Naive thymus-derived CD4-positive, alpha-beta T cell (primary cell): Measurements from ENCODE around the gene POLR3A. TPM values are rescaled to one million over a fixed set of nuclear protein-coding genes. Genes with fewer than 3 reads are reported as not detected.
"Not testable (repeated sequence)": the region's sequence is repeated elsewhere in the genome, so short reads cannot be mapped to it uniquely, and the experiment has no call there.

ENCODE experiments used
- ATAC-seq: fragments of 150-1000 bp; cut with Tn5 transposase; 2 replicates; pipeline ENCODE4 v1.10.0; 2021; ENCODE audit warnings: mild to moderate bottlenecking, moderate library complexity
- CTCF ChIA-PET: fragments of 350-600 bp; sonication (Branson Sonifier 250); formaldehyde crosslinking; loops from one replicate; lab custom pipeline; 2021; ENCODE audit warnings: antibody characterized with exemption; lab: Charles Lee
- POLR2A ChIA-PET: fragments of 350-600 bp; sonication (Branson Sonifier 250); formaldehyde crosslinking; loops from one replicate; lab custom pipeline; 2021; ENCODE audit warnings: antibody characterized with exemption, inconsistent platforms; lab: Charles Lee
- DNase-seq, 9 donors: peaks; one replicate each; pipeline versions ENCODE4 v3.0.0 to v3.0.0-alpha.2; 2020 to 2022; ENCODE audit warnings: mixed read lengths in 1 of 9
- H3K27ac ChIP-seq: one replicate; pipeline ENCODE4 v1.7.0; 2013; ENCODE audit warnings: mild to moderate bottlenecking, low read depth, low read length, moderate library complexity
- H3K27me3 ChIP-seq, 2 donors: one replicate each; pipeline ENCODE4 v1.7.0; 2013; ENCODE audit warnings: low read length in 2 of 2, mild to moderate bottlenecking in 2 of 2, moderate library complexity in 2 of 2; ENCODE audit not compliant: control insufficient read depth in 2 of 2, insufficient read depth in 2 of 2
- H3K36me3 ChIP-seq, 3 experiments: 1 replicate in 2 of 3; 2 replicates in 1 of 3; pipeline ENCODE4 v1.7.0; 2013; ENCODE audit warnings: low read length in 3 of 3, mild to moderate bottlenecking in 3 of 3, moderate library complexity in 1 of 3; ENCODE audit not compliant: insufficient read depth in 3 of 3, control insufficient read depth in 2 of 3
- H3K4me1 ChIP-seq, 2 donors: one replicate each; pipeline ENCODE4 v1.7.0; 2013; ENCODE audit warnings: low read length in 2 of 2, mild to moderate bottlenecking in 2 of 2, moderate library complexity in 1 of 2; ENCODE audit not compliant: control insufficient read depth in 2 of 2, insufficient read depth in 2 of 2
- H3K4me3 ChIP-seq: 2 replicates; pipeline ENCODE4 v1.7.0; 2013; ENCODE audit warnings: mild to moderate bottlenecking, low read length
- H3K9me3 ChIP-seq, 3 experiments: 1 replicate in 2 of 3; 2 replicates in 1 of 3; pipeline ENCODE4 v1.7.0; 2013; ENCODE audit warnings: low read length in 3 of 3; ENCODE audit not compliant: control insufficient read depth in 2 of 3
- H3K27ac Mint-ChIP-seq, 9 donors: one replicate each; pipeline ENCODE4 v1.8.0; 2020 to 2022; ENCODE audit warnings: mixed read lengths in 9 of 9, mild to moderate bottlenecking in 8 of 9, moderate library complexity in 5 of 9, inconsistent platforms in 2 of 9
- H3K27me3 Mint-ChIP-seq, 5 donors: one replicate each; pipeline ENCODE4 v1.8.0; 2021 to 2022; ENCODE audit warnings: mixed read lengths in 5 of 5, mild to moderate bottlenecking in 1 of 5
- H3K36me3 Mint-ChIP-seq, 5 donors: one replicate each; pipeline ENCODE4 v1.8.0; 2020 to 2022; ENCODE audit warnings: mixed read lengths in 5 of 5, mild to moderate bottlenecking in 3 of 5, inconsistent platforms in 1 of 5
- H3K4me1 Mint-ChIP-seq, 7 donors: one replicate each; pipeline ENCODE4 v1.8.0; 2020 to 2022; ENCODE audit warnings: mixed read lengths in 7 of 7, mild to moderate bottlenecking in 3 of 7, inconsistent platforms in 1 of 7
- H3K4me3 Mint-ChIP-seq, 10 donors: one replicate each; pipeline ENCODE4 v1.8.0; 2020 to 2022; ENCODE audit warnings: mild to moderate bottlenecking in 10 of 10, mixed read lengths in 10 of 10, moderate library complexity in 6 of 10, inconsistent platforms in 2 of 10
- H3K9me3 Mint-ChIP-seq, 11 donors: one replicate each; pipeline ENCODE4 v1.8.0; 2020 to 2022; ENCODE audit warnings: mixed read lengths in 11 of 11, mild to moderate bottlenecking in 4 of 11, inconsistent platforms in 1 of 11, moderate library complexity in 1 of 11
- intact Hi-C, 2 donors: fragments of 100-400 bp; cut with micrococcal nuclease; formaldehyde crosslinking; loops; one replicate each; pipeline ENCODE4 v1.15.1; 2023
- polyA plus RNA-seq, 2 donors: library from polyadenylated mRNA; unstranded; fragments of 300-500 nt; fragmentation: Illumina TruSeq; gene quantifications; one replicate each; pipeline ENCODE4 v1.2.3, GENCODE V29; 2021
- total RNA-seq, 6 experiments: library from RNA in 5 of 6; stranded (reverse) in 5 of 6; gene quantifications; 1 replicate in 5 of 6; 2 replicates in 1 of 6; pipeline ENCODE4 v1.2.3 and lab custom pipeline; 2021 to 2026

Gene POLR3A
- total and polyA plus RNA-seq, 7 experiments from 2014 or later: 5.5 to 20.9 (median 13.4) TPM

DNA sequence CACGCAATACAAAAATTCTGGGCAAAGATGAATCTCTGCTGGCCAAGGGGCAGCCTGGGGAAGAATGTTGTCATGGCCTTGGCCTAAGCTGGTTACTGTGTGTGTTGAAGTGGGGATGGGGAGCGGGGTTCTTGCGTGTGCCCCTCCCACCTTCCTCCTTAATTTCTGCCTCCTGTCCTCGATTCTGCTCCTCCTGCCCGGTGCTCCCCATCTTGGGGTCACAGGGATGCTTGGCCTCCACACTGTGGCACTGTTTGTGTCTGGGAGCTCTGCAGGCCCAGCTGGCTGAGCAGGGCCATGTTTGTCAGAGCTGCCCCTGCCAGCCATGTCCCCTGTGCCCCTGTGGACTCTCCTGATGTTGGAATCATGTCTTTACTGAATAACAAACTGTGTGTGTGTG lies 41.4 kb upstream of the POLR3A start:
- Histone ChIP-seq H3K9me3 (no peaks in the 10 kb centered on the region), H3K27me3 (no peaks in the 10 kb centered on the region), H3K36me3 (no peaks in the 10 kb centered on the region), H3K4me1 (no peaks in the 10 kb centered on the region), H3K27ac (no peak overlapping the region), H3K4me3 (no peak overlapping the region)
- Mint-ChIP-seq H3K9me3 (peaks cover 0 to 15% (median 5%) of the 10 kb centered on the region in 11 donors), H3K27me3 (peaks cover 0 to under 1% (median 0%) of the 10 kb centered on the region in 5 donors), H3K36me3 (peaks cover 0 to 8% (median 4%) of the 10 kb centered on the region in 5 donors), H3K4me3 (no peak overlapping the region), H3K4me1 (peaks cover 0 to 4% (median 0%) of the 10 kb centered on the region in 7 donors), H3K27ac (no peak overlapping the region)
- no peak for DNase-seq
- ChIA-PET CTCF (no interaction called here), POLR2A (no interaction called here)
- no peak for ATAC-seq
- intact Hi-C loops: no loop called here

DNA sequence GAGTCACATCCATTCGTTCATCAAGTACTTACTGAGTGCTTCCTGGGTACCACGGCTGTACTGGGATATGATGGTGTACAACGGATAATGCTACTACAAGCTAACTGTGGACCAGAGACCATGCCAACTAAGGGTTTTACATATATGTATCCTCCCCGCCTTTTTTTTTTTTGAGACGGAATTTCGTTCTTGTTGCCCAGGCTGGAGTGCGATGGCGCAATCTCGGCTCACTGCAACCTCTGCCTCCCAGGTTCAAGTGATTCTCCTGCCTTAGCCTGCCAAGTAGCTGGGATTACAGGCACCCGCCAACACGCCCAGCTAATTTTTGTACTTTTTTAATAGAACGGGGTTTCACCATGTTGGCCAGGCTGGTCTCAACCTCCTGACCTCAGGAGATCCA lies 40.7 kb upstream of the POLR3A start:
- CTCF ChIA-PET, H3K4me1 ChIP-seq, H3K27me3 Mint-ChIP-seq, H3K4me1 Mint-ChIP-seq, H3K27ac Mint-ChIP-seq, H3K27me3 ChIP-seq, H3K36me3 ChIP-seq, ATAC-seq, POLR2A ChIA-PET, H3K27ac ChIP-seq, H3K4me3 ChIP-seq, H3K4me3 Mint-ChIP-seq, H3K9me3 Mint-ChIP-seq, H3K9me3 ChIP-seq, intact Hi-C loops, H3K36me3 Mint-ChIP-seq, DNase-seq: not testable (repeated sequence)

DNA sequence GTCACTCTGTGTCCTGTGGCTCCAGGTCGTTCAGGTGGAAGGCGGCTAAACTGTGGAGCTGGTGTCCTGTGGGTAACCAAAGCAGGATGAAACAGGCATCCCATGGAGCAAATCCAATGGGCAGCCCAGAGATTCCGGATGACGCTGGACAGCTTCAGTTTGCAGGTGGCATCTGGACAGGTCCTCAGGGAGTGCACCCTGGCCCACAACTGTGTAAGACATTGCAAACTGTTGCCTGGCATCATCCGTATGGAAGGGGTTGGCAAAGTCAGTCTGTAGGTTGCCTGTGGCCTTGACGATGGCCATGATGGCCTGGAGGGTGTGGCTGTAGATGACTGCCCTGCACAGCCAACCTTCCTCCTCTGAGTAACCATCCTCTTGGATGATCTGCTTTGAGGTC lies 39.8 kb upstream of the POLR3A start:
- DNase-seq: no peak
- ChIA-PET CTCF (interaction anchor here (0.6 kb wide), 1 partner anchor 222 kb away, joined by 5 read pairs; no protein-coding TSS in a partner anchor), POLR2A (no interaction called here)

DNA sequence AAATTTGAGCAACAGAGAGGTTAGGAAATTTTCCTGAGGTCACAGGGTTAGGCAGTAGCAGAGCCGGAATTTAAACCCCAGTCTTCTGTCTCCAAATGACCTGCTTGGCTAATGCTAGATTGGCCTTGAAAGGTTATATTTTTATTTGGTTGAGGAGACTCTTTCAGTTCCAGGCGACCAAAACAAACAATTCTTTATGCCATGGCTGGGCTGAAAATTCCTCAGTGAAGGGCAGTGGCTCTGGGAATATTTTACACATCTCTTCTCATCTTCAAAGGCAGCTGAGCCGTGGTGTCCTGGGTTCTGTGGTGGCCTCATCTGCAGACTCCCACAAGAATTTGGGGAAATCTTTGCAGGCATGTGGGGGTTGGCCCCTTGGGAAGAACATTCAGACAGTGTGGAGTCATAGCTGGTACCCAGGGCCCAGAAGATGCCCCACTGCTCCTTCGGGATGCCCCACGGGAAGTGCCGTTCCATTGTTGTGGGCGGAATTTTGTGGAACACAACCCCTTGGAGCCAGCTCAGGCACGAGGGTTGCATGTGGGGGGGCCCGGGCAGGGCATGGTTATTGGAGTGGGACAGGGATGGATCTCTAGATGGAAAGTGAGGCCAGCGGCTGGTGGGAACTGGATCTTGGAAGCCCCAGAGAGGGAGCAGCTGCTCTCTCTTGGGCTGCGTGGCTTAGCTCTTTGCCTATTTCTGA lies 37.6 kb upstream of the POLR3A start:
- DNase-seq: no peak
- Histone ChIP-seq H3K27ac (no peak overlapping the region), H3K27me3 (no peaks in the 10 kb centered on the region), H3K4me3 (no peak overlapping the region), H3K9me3 (no peaks in the 10 kb centered on the region), H3K4me1 (no peaks in the 10 kb centered on the region), H3K36me3 (no peaks in the 10 kb centered on the region)
- CTCF ChIA-PET: no interaction called here
- H3K27ac Mint-ChIP-seq: no peak overlapping the region
- H3K27me3 Mint-ChIP-seq: peaks cover 0 to 9% (median 0%) of the 10 kb centered on the region in 5 donors
- no peak for ATAC-seq
- peaks cover 0 to 13% (median 3%) of the 10 kb centered on the region in 7 donors for H3K4me1 Mint-ChIP-seq
- H3K9me3 Mint-ChIP-seq: no peaks in the 10 kb centered on the region
- H3K36me3 Mint-ChIP-seq: no peaks in the 10 kb centered on the region
- POLR2A ChIA-PET: no interaction called here
- no peak overlapping the region for H3K4me3 Mint-ChIP-seq
- intact Hi-C loops: no loop called here

More for the DNA sequence above, 39.8 kb upstream of the POLR3A start:
- Mint-ChIP-seq H3K27me3 (peaks cover 0 to 5% (median 0%) of the 10 kb centered on the region in 5 donors), H3K4me1 (peaks cover 0 to 4% (median 0%) of the 10 kb centered on the region in 7 donors), H3K9me3 (peaks cover 0 to 6% (median 2%) of the 10 kb centered on the region in 11 donors), H3K4me3 (no peak overlapping the region), H3K27ac (no peak overlapping the region), H3K36me3 (peaks cover 0 to 5% (median under 1%) of the 10 kb centered on the region in 5 donors)
- ATAC-seq: no peak
- Histone ChIP-seq H3K9me3 (no peaks in the 10 kb centered on the region), H3K36me3 (no peaks in the 10 kb centered on the region), H3K27me3 (no peaks in the 10 kb centered on the region), H3K4me3 (no peak overlapping the region), H3K4me1 (no peaks in the 10 kb centered on the region), H3K27ac (no peak overlapping the region)
- intact Hi-C loops: no loop called here

DNA sequence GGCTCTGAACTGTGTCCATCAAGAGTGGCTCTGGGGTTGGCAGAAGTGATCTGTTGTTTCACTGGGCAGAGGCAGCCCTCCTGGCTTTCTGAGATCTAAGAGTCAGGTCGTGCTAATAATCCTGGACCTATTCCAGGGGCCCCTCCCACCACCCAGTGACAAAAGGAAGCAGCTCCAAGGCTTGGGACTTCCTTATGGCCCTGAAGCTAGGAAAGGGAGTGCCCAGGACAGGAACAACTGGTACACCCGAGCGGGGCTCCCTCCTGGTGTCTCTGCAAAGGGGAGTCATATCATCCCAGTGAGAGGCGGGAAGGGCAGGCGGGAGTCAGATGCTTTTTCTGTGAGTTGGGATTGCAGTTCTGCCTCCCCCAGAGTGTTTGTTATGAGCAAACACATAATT lies 36.7 kb upstream of the POLR3A start:
- no peak for DNase-seq
- no peak for ATAC-seq
- Mint-ChIP-seq H3K9me3 (no peaks in the 10 kb centered on the region), H3K27me3 (peaks cover 0 to 9% (median 0%) of the 10 kb centered on the region in 5 donors), H3K4me3 (no peak overlapping the region), H3K36me3 (no peaks in the 10 kb centered on the region), H3K27ac (peak overlapping the region in 1 of 9 donors; percentile 35), H3K4me1 (peaks cover 0 to 19% (median 3%) of the 10 kb centered on the region in 7 donors)
- ChIA-PET CTCF (no interaction called here), POLR2A (no interaction called here)
- Histone ChIP-seq H3K4me1 (no peaks in the 10 kb centered on the region), H3K9me3 (no peaks in the 10 kb centered on the region), H3K27me3 (no peaks in the 10 kb centered on the region), H3K36me3 (no peaks in the 10 kb centered on the region), H3K4me3 (no peak overlapping the region), H3K27ac (no peak overlapping the region)
- intact Hi-C loops: no loop called here

DNA sequence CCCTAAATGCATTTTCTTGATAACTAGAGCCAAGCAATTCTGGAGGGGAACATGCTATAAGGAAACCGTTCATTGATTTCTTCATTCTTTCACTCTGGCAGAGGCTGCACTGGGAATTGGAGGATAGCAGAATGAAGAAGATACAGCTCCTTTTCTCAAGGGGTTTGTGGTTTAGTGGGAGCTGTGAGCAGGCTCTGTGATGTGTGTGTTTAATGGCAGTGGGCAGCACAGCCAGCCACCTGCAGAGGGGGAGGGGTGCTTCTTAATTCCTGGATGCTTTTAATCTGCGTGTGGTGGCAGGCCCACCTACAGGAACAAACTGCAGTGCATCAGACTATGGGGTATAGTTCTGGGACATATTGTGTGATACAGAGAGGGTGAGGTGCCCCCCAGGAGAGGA lies 36.3 kb upstream of the POLR3A start:
- POLR2A ChIA-PET: no interaction called here
- H3K36me3 ChIP-seq: no peaks in the 10 kb centered on the region
- peak overlapping the region in 1 of 9 donors; percentile 35 for H3K27ac Mint-ChIP-seq

DNA sequence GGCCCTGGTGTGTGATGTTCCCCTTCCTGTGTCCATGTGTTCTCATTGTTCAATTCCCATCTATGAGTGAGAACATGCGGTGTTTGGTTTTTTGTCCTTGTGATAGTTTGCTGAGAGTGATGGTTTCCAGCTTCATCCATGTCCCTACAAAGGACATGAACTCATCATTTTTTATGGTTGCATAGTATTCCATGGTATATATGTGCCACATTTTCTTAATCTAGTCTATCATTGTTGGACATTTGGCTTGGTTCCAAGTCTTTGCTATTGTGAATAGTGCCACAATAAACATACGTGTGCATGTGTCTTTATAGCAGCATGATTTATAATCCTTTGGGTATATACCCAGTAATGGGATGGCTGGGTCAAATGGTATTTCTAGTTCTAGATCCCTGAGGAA lies 35.6 kb upstream of the POLR3A start:
- not testable (repeated sequence) for ATAC-seq, H3K9me3 Mint-ChIP-seq, H3K36me3 Mint-ChIP-seq

More for the DNA sequence above, 36.3 kb upstream of the POLR3A start:
- Histone ChIP-seq H3K4me1 (no peaks in the 10 kb centered on the region), H3K4me3 (no peak overlapping the region), H3K27ac (no peak overlapping the region), H3K27me3 (no peaks in the 10 kb centered on the region), H3K9me3 (no peaks in the 10 kb centered on the region)
- intact Hi-C loops: no loop called here
- Mint-ChIP-seq H3K36me3 (no peaks in the 10 kb centered on the region), H3K4me3 (no peak overlapping the region), H3K9me3 (no peaks in the 10 kb centered on the region), H3K27me3 (peaks cover 0 to 9% (median 0%) of the 10 kb centered on the region in 5 donors), H3K4me1 (peaks cover 0 to 19% (median 3%) of the 10 kb centered on the region in 7 donors)
- no peak for DNase-seq
- CTCF ChIA-PET: no interaction called here
- ATAC-seq: no peak

More for the DNA sequence above, 35.6 kb upstream of the POLR3A start:
- CTCF ChIA-PET, H3K4me3 ChIP-seq, H3K4me1 ChIP-seq, DNase-seq, intact Hi-C loops, H3K4me3 Mint-ChIP-seq, H3K27ac Mint-ChIP-seq, H3K36me3 ChIP-seq, H3K27ac ChIP-seq, H3K9me3 ChIP-seq, H3K27me3 ChIP-seq, POLR2A ChIA-PET, H3K27me3 Mint-ChIP-seq: not testable (repeated sequence)
- peaks cover 0 to 19% (median 3%) of the 10 kb centered on the region in 7 donors for H3K4me1 Mint-ChIP-seq
